ENCODE measurements around the gene FYB2. TPM values are rescaled to one million over a fixed set of nuclear protein-coding genes. Genes with fewer than 3 reads are reported as not detected.

FYB2 gene
- total RNA-seq, 1 experiment from 2014 or later: not detected

- H3K4me2 ChIP-seq: no peak overlapping the region
- H3K27me3 ChIP-seq (ENCODE audit: insufficient read depth, low read depth): peaks cover 27% of the 10 kb centered on the region
- no peak for DNase-seq
- no peaks in the 10 kb centered on the region for H4K20me1 ChIP-seq (ENCODE audit: insufficient read depth)
- no peaks in the 10 kb centered on the region for H3K36me3 ChIP-seq (ENCODE audit: low read depth)
- CTCF ChIA-PET: no interaction called here
- no peaks in the 10 kb centered on the region for H3F3A ChIP-seq (ENCODE audit: insufficient read depth, low read depth)
- H3K4me1 ChIP-seq (replicated peaks; ENCODE audit: insufficient read depth): 0 out of 2 replicates have a peak, but pooled peaks cover 3% of the 10 kb centered on the region
- no peak overlapping the region for H3K27ac ChIP-seq
- no peaks in the 10 kb centered on the region; the same call in 1 of the 2 replicates for H3K9me3 ChIP-seq (ENCODE audit: insufficient read depth, low read depth)
- H3K79me2 ChIP-seq (ENCODE audit: low read depth): no peaks in the 10 kb centered on the region
- H3K4me3 ChIP-seq: no peak overlapping the region
- intact Hi-C loops (cut with micrococcal nuclease; ENCODE audit: unreplicated experiment): no loop called here
- H2AFZ ChIP-seq: no peak overlapping the region
- BruUV-seq (replicated peaks): no TSS peak
- no peaks in the 10 kb centered on the region for H3K9me2 ChIP-seq (ENCODE audit: insufficient read depth)
- TF ChIP-seq EZH2 (IDR thresholded peaks at IDR 0.05; ENCODE audit: low read depth): no peak
- no peak for TF ChIP-seq CTCF (conservative IDR thresholded peaks at IDR 0.05)
- POLR2A ChIA-PET (ENCODE audit: unreplicated experiment): no interaction called here
These were observed 5.7 kb upstream of the FYB2 start for GRCh38 chr1:56824938-56825337.

GRCh38 chr1:56824271-56824670 lies 5.1 kb upstream of the FYB2 start:
- ChIA-PET POLR2A (ENCODE audit: unreplicated experiment) (no interaction called here), CTCF (no interaction called here)
- no peaks in the 10 kb centered on the region for H3K79me2 ChIP-seq (ENCODE audit: low read depth)
- H3K4me3 ChIP-seq: no peak overlapping the region
- BruUV-seq (replicated peaks): no TSS peak
- H3F3A ChIP-seq (ENCODE audit: insufficient read depth, low read depth): no peaks in the 10 kb centered on the region
- 0 out of 2 replicates have a peak, but pooled peaks cover 3% of the 10 kb centered on the region for H3K4me1 ChIP-seq (replicated peaks; ENCODE audit: insufficient read depth)
- H3K4me2 ChIP-seq: no peak overlapping the region
- no peaks in the 10 kb centered on the region for H4K20me1 ChIP-seq (ENCODE audit: insufficient read depth)
- no peak overlapping the region for H3K27ac ChIP-seq
- H3K9me2 ChIP-seq (ENCODE audit: insufficient read depth): no peaks in the 10 kb centered on the region
- DNase-seq: no peak
- intact Hi-C loops (cut with micrococcal nuclease; ENCODE audit: unreplicated experiment): no loop called here
- H3K9me3 ChIP-seq (ENCODE audit: insufficient read depth, low read depth): no peaks in the 10 kb centered on the region; the same call in 1 of the 2 replicates
- H3K36me3 ChIP-seq (ENCODE audit: low read depth): no peaks in the 10 kb centered on the region
- peaks cover 20% of the 10 kb centered on the region for H3K27me3 ChIP-seq (ENCODE audit: insufficient read depth, low read depth)
- H2AFZ ChIP-seq: no peak overlapping the region
- no peak for TF ChIP-seq EZH2 (IDR thresholded peaks at IDR 0.05; ENCODE audit: low read depth)
- no peak for TF ChIP-seq CTCF (conservative IDR thresholded peaks at IDR 0.05)

GRCh38 chr1:56821462-56821797 lies 2.2 kb upstream of the FYB2 start:
- Histone ChIP-seq H3K27ac (no peak overlapping the region), H3K79me2 (ENCODE audit: low read depth) (no peaks in the 10 kb centered on the region), H4K20me1 (ENCODE audit: insufficient read depth) (no peaks in the 10 kb centered on the region), H3K4me1 (replicated peaks; ENCODE audit: insufficient read depth) (peaks cover 10% of the 10 kb centered on the region; the same call in 1 of the 2 replicates), H3K36me3 (ENCODE audit: low read depth) (no peaks in the 10 kb centered on the region), H3K4me2 (no peak overlapping the region), H3K9me2 (ENCODE audit: insufficient read depth) (no peaks in the 10 kb centered on the region), H3K27me3 (ENCODE audit: insufficient read depth, low read depth) (no peaks in the 10 kb centered on the region), H2AFZ (no peak overlapping the region), H3F3A (ENCODE audit: insufficient read depth, low read depth) (no peaks in the 10 kb centered on the region), H3K4me3 (no peak overlapping the region), H3K9me3 (ENCODE audit: insufficient read depth, low read depth) (no peaks in the 10 kb centered on the region; the same call in 1 of the 2 replicates)
- BruUV-seq (replicated peaks): no TSS peak
- intact Hi-C loops (cut with micrococcal nuclease; ENCODE audit: unreplicated experiment): loop anchor here (2.0 kb wide), 3 partner anchors 113 to 1537 kb away; no protein-coding TSS in a partner anchor
- no peak for DNase-seq
- ChIA-PET POLR2A (ENCODE audit: unreplicated experiment) (no interaction called here), CTCF (interaction anchor here (1.6 kb wide), 1 partner anchor 111 kb away, joined by 7 read pairs; no protein-coding TSS in a partner anchor)
- no peak for TF ChIP-seq CTCF (conservative IDR thresholded peaks at IDR 0.05)
- TF ChIP-seq EZH2 (IDR thresholded peaks at IDR 0.05; ENCODE audit: low read depth): no peak
